SJCRH30 (cell line): Measurements from ENCODE around the gene DNAI2. TPM values are rescaled to one million over a fixed set of nuclear protein-coding genes. Genes with fewer than 3 reads are reported as not detected.
A peak's percentile ranks its signal among the peaks of the same experiment; 100 is the strongest.

ENCODE experiments used
- DNase-seq, 2 experiments: peaks; one replicate each; pipeline ENCODE4 v3.0.0-alpha.2; 2015 to 2020
- H3K27ac ChIP-seq: fragments of 250-450 bp; sonication (Bioruptor Pico); 2 replicates; pipeline ENCODE4 v1.5.1; 2020; ENCODE audit warnings: mild to moderate bottlenecking, moderate library complexity
- H3K27me3 ChIP-seq: fragments of 250-450 bp; sonication (Bioruptor Pico); 2 replicates; pipeline ENCODE4 v1.5.1; 2020; ENCODE audit warnings: mild to moderate bottlenecking, moderate library complexity
- H3K36me3 ChIP-seq: fragments of 250-450 bp; sonication (Bioruptor Pico); 2 replicates; pipeline ENCODE4 v1.5.1; 2020; ENCODE audit warnings: mild to moderate bottlenecking, moderate library complexity
- H3K4me1 ChIP-seq: fragments of 250-450 bp; sonication (Bioruptor Pico); 2 replicates; pipeline ENCODE4 v1.5.1; 2020; ENCODE audit warnings: mild to moderate bottlenecking, moderate library complexity
- H3K4me3 ChIP-seq: fragments of 250-450 bp; sonication (Bioruptor Pico); 2 replicates; pipeline ENCODE4 v1.5.1; 2020; ENCODE audit warnings: mild to moderate bottlenecking, moderate library complexity
- H3K9me3 ChIP-seq: fragments of 250-450 bp; sonication (Bioruptor Pico); replicated peaks from 2 replicates; pipeline ENCODE4 v1.5.1; 2020; ENCODE audit warnings: mild to moderate bottlenecking, moderate library complexity
- total RNA-seq: library from RNA; depleted of rRNA; stranded (reverse); fragments of >200 nt; shearing (Covaris generic); gene quantifications from 2 replicates; pipeline ENCODE4 v1.2.3, GENCODE V29; 2014; rRNA removed

DNAI2 gene, protein sequence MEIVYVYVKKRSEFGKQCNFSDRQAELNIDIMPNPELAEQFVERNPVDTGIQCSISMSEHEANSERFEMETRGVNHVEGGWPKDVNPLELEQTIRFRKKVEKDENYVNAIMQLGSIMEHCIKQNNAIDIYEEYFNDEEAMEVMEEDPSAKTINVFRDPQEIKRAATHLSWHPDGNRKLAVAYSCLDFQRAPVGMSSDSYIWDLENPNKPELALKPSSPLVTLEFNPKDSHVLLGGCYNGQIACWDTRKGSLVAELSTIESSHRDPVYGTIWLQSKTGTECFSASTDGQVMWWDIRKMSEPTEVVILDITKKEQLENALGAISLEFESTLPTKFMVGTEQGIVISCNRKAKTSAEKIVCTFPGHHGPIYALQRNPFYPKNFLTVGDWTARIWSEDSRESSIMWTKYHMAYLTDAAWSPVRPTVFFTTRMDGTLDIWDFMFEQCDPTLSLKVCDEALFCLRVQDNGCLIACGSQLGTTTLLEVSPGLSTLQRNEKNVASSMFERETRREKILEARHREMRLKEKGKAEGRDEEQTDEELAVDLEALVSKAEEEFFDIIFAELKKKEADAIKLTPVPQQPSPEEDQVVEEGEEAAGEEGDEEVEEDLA
- not detected in 2 replicates for total RNA-seq

DNA sequence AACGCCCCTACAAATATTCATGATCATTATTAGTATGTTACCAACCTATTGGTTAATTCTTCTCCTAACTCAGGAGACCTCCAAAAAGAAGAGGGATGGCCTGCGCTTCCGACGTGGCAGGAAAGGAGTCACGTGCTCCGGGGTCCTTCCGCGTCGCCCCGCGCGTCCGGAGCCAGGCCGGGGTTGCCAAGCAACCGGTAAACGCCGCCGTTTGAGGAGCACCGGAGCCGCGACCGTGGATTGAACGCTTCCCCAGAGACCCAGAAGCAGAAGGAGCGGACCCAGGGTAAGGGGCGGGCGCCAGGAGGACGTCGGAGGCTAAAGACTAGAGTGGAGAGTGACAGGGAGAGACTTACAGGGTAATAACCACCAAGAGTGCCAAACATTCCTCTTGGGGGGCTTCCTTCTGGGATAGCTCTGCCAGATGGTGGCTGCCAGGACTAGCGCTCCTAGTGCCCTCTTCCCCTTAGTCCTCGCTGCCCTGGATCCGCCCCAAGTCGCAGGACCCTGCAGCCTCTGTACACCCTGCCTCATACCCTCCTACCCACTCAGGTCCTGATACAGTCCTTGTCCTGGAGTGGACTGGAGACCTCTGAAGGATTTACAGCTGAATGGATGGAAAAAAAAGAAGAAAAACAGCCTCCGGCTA, at the start of gene DNAI2:
Gene DNAI2, plus strand, starts transcription at position 175 of the 649 bp plus-strand sequence. CDS start 7,584 bp downstream, outside the sequence.
- H3K4me1 ChIP-seq, result peaks cover 20% of the 10 kb centered on the region
- no peaks in the 10 kb centered on the region for H3K9me3 ChIP-seq
- peaks cover 25% of the 10 kb centered on the region for H3K27me3 ChIP-seq
- no peak for DNase-seq
- no peak within 1 kb of the TSS for H3K4me3 ChIP-seq
- no peak within 1 kb of the TSS for H3K27ac ChIP-seq
- no peaks in the 10 kb centered on the region for H3K36me3 ChIP-seq

DNA sequence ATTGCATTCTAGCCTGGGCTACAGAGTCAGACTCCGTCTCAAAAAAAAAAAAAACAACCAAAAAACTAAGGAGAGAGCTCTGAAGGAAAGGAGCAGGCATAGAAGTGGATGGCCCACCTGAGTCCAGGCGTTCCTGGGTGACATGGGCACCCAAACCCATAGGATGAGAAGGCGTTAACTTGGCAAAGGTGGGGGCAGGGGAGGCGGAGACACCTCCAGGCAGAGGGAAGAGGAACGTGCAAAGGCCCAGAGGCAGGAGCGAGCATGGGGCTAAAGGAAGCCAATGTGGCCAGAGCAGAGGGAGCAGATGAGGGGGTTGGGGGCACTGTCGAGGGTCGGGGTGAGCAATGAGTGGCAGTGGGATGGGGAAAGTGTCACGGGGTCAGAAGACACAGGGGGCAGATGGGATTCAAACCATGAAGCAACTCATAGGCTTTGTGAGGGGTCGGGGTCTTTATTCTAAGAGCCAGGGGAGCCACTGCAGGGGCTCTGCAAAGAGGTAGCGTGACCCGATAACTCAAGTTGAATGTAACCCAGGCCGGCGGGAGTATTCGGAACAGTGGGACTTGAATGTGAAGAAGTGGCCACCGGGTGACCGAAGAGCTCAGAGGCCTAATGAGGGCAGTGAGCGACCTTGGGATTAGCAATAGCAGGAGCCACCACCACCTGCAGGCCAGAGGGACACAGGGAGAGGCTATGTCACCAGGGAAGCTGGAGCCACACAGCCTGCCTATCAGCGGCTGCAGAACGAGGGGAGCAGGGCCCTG, 48.9 kb upstream of the DNAI2 start:
- Histone ChIP-seq H3K9me3 (no peaks in the 10 kb centered on the region), H3K4me3 (no peak overlapping the region), H3K36me3 (peaks cover 37% of the 10 kb centered on the region), H3K27me3 (no peaks in the 10 kb centered on the region), H3K27ac (no peak overlapping the region), H3K4me1 (no peaks in the 10 kb centered on the region)
- DNase-seq, result no peak

DNA sequence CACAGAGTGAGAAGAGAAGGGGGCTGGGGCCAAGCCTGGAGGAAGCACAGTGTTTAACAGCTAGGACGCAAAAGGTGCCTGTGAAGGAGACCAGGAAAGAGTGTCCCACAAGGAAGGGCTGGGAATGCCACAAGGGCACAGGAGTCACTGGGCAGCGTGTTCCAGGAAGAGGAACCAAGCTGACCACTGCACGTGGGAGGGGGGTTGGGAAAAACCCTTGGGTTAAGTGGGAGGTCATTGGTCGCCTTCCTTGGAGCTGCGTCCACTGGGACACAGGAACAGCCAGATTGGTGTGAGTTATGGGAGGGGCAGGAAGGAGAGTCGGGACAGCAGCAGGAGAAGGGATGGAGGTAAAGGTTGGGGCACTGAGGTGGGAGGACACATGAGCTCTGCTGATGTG, 47.8 kb upstream of the DNAI2 start:
- H3K27ac ChIP-seq, result no peak overlapping the region
- peaks cover 5% of the 10 kb centered on the region for H3K4me1 ChIP-seq
- H3K4me3 ChIP-seq, result no peak overlapping the region
- no peaks in the 10 kb centered on the region for H3K9me3 ChIP-seq
- peaks cover 44% of the 10 kb centered on the region for H3K36me3 ChIP-seq
- no peak for DNase-seq
- H3K27me3 ChIP-seq, result no peaks in the 10 kb centered on the region

DNA sequence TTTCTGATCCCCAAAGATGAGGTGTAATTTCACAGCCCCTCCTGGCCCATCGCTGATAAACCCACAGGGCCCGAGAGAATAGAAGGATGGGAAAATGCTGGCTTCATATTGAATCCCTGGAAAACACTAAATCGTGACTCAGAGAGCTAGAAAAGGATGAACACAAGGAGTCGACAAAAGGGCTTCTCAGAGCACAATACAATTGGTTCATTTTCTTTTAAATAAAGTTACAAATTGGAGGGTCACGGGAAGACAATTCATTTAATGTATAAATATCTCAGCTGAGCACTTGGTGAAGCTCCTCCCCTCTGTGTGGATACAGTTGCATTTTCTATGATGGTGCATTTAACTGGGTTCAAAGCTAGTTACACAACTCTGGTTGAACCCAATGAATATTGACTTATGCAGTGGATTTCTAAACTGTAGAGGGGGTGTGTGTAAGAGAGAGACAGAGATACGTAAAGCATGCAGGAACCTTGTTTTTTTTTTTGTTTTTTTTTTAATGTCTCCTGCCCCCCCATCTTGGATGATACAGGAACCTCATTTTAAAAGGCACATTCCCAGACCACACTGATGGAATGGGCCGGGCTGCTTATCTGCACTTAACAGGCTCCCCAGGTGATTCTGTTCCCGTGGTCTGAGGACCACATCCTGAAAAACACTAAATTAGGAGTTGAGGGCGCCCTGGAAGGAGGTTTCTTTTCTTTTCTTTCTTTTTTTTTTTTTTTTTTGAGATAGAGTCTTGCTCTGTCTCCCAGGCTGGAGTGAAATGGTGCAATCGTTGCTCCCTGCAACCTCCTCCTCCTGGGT, 46.6 kb upstream of the DNAI2 start:
- Histone ChIP-seq H3K4me1 (peaks cover 14% of the 10 kb centered on the region), H3K9me3 (no peaks in the 10 kb centered on the region), H3K4me3 (no peak overlapping the region), H3K27me3 (no peaks in the 10 kb centered on the region), H3K36me3 (peaks cover 40% of the 10 kb centered on the region), H3K27ac (no peak overlapping the region)
- DNase-seq, result no peak

DNA sequence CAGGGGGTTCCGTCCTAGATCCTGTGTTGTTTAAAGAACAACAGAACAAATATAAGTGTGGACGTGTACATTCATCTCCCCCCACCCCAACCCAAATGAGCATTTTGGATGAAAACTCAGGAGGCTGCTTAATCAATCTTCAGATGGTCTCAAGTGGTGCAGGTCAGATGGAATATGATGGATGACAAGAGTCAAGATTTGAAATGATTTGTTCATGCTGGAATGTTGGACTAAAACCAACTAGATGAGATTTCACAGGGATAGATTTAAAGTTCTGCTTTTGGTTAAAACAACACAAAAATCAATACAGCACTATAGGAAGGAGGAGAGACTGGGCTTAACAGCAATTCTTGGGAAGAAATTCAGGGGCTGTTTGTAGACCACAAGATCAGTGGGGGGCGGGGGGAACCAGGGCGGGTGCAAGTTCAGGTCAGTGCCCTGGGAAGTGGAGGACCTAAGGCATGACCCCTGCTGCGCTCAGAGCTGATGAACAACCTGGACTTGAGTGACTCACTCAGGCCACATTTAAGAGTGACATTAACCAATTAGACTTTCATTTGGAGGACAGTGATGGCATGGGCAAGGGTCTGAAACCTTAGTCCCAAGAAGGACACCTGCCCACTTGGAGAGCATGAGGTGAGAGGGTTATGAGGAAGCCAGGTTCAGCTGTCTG, 45.6 kb upstream of the DNAI2 start:
- Histone ChIP-seq H3K9me3 (no peaks in the 10 kb centered on the region), H3K27me3 (no peaks in the 10 kb centered on the region), H3K36me3 (peaks cover 32% of the 10 kb centered on the region), H3K4me1 (peaks cover 22% of the 10 kb centered on the region), H3K4me3 (no peak overlapping the region), H3K27ac (no peak overlapping the region)
- DNase-seq, result no peak

DNA sequence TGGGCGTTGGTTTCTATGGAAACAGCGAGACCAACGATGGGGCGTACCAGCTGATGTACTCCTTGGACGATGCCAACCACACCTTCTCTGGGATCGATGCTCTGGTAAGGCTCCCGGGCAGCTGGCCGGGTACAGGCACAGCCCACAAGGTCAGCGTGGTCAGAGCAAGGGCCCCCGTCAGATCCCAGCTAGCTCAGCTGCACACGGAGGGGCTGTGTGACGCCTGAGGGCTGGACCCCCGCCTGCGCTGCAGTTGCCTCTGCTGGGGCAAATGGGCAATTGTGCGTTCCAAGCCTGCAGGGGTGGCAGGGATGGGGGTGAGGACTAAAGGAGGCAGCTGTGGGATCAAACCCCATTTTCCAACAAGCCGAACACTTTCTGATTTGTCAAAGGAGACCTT, 43.1 kb upstream of the DNAI2 start:
- H3K27ac ChIP-seq, result no peak overlapping the region
- H3K4me3 ChIP-seq, result no peak overlapping the region
- H3K27me3 ChIP-seq, result no peaks in the 10 kb centered on the region
- no peaks in the 10 kb centered on the region for H3K9me3 ChIP-seq
- H3K36me3 ChIP-seq, result peaks cover 21% of the 10 kb centered on the region
- H3K4me1 ChIP-seq, result peaks cover 22% of the 10 kb centered on the region
- no peak for DNase-seq

DNA sequence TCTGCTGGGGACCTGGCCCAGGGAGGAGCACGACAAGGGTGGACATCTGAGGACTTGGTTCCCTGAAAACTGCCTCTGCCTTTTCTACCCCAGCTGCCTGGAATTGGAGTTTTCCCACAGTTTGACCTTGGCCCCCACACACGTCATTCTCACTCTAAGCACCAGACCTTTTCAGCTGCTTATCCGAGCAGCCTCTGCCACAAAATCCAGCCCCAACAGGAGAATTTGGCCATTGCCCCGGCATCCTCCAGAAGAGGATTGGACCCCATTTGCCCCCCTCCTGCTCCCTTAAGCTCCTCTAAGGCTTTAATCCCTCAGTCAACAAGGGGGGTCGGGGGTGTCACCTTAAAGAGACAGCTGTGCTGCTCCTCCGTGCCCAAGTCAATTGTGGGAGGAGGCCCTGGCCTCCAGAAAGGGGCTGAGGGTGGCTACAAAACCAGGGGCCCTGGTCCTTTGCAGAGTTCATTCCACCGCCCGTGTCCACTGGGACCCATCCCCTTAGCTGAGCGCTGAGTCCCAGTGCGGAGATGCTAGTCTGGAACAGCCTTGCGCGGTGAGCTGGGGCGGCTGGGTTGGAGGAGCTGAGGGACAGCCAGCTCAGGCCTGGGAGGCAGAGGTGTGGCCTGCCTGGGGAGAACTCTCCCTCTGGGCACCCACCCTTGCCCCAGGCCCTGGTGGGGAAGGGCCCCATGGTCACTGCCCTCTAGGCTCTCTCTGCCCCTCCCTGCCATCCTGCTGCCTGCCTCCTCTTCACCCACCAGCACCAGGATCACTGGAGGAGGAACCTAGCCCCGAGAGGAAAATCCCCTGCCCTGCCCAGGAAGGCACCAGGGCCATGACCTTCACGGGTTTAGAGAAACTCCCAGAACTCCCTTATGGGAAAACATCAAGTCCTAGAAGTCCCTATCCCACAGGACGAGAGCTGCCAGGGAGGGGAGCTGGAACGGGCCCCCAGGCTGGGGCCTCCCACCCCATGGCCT, 41.8 kb upstream of the DNAI2 start:
- no peak overlapping the region for H3K27ac ChIP-seq
- peak; percentile 99 for DNase-seq
- H3K27me3 ChIP-seq, result no peaks in the 10 kb centered on the region
- H3K4me3 ChIP-seq, result no peak overlapping the region
- H3K36me3 ChIP-seq, result peaks cover 23% of the 10 kb centered on the region
- H3K9me3 ChIP-seq, result no peaks in the 10 kb centered on the region
- H3K4me1 ChIP-seq, result peaks cover 22% of the 10 kb centered on the region

DNA sequence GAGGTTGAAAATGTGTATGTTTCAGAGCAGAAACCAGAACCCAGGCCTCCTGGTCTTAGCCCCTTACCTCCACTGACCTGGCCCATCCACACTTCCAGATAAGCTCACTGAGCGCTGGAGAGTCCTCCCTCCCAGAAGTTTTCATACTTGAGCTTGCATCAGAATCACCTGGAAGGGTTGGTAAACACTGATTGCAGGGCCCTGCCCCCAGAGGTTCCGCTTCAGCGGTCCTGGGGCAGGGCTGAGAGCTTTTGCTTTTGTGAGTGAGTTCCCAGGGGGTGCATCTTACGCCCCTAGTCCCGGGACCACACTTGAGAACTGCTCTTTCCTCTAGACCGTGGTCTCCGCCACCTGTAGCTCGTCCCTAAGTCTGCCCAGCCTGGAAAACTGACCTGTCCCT, 40.1 kb upstream of the DNAI2 start:
- H3K4me3 ChIP-seq, result no peak overlapping the region
- H3K36me3 ChIP-seq, result peaks cover 33% of the 10 kb centered on the region
- no peaks in the 10 kb centered on the region for H3K27me3 ChIP-seq
- H3K4me1 ChIP-seq, result peaks cover 22% of the 10 kb centered on the region
- H3K9me3 ChIP-seq, result no peaks in the 10 kb centered on the region
- H3K27ac ChIP-seq, result no peak overlapping the region
- no peak for DNase-seq

DNA sequence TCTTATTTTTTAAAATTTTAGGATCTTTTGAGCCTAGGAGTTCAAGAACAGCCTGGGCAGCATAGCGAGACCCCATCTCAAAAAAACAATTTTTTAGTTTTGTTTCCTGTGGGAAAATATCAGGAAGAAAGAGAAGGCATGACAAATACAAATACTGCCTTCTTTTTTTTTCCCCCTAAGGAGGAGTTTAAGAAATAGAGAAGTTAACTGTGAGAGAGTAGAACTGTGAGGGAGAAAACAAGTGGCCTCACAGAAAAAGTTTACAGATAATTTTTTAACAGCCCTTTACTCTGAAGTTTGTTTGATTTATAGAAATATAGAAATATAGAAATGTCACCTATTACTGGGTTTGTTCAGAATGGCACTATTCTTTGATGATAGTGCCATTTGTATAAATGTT, 39.5 kb upstream of the DNAI2 start:
- H3K4me3 ChIP-seq, result no peak overlapping the region
- peaks cover 30% of the 10 kb centered on the region for H3K36me3 ChIP-seq
- no peaks in the 10 kb centered on the region for H3K9me3 ChIP-seq
- H3K27ac ChIP-seq, result no peak overlapping the region
- no peaks in the 10 kb centered on the region for H3K27me3 ChIP-seq
- H3K4me1 ChIP-seq, result peaks cover 22% of the 10 kb centered on the region
- no peak for DNase-seq

DNA sequence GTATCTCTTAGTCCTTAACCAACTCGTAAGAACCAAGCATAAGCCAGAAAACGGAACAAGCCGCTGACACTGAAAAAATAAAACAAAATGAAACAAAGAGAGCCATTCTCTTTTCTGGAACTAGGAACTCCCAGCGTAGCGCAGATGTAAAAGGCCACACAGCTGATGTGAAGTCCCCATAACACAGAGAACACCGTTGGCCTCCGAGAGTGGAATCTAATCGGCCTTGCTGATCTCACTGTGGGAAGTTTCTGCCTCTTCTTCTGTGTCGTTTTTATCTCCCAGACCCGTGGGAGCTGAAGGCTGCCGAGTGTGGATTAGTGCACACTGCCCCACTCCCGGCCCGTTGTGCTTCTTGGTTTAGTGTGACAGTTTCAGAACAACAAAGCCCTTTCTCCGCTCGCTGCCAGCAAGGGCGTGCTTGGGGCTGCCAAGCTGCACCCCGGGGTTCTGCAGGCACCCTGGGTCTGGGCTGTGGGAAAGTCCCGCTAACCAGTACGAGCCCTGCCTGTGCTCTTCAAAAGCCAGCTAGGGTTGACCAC, 38.9 kb upstream of the DNAI2 start:
- H3K9me3 ChIP-seq, result no peaks in the 10 kb centered on the region
- H3K27me3 ChIP-seq, result no peaks in the 10 kb centered on the region
- peaks cover 22% of the 10 kb centered on the region for H3K4me1 ChIP-seq
- DNase-seq, result no peak
- H3K36me3 ChIP-seq, result peaks cover 34% of the 10 kb centered on the region
- no peak overlapping the region for H3K27ac ChIP-seq
- no peak overlapping the region for H3K4me3 ChIP-seq

DNA sequence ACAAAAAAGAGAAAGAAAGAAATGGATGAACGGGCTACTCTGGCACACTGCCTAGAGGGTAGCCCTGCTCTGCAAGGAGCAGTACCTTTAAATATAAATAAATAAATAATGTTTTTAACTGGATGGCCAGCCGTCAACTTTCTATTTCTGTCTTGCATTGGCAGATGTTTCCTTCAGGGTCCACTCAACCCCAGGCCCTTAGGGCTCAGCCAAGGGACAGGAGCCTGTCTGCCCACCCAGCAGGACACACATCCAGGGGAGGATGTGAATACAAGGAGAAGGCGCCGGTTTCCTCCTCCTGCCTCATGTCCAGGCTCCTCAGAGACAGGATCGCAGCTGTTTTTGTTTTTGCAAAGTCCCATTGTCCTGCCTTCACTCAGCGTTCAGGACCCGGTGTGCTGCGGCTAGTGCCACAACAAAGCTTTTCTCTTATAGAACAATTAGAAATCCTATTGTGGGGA, 38.1 kb upstream of the DNAI2 start:
- Histone ChIP-seq H3K9me3 (no peaks in the 10 kb centered on the region), H3K27ac (no peak overlapping the region), H3K4me1 (peaks cover 20% of the 10 kb centered on the region), H3K4me3 (no peak overlapping the region), H3K36me3 (peaks cover 31% of the 10 kb centered on the region), H3K27me3 (no peaks in the 10 kb centered on the region)
- DNase-seq, result peak in 1 of 2 experiments; percentile 45

DNA sequence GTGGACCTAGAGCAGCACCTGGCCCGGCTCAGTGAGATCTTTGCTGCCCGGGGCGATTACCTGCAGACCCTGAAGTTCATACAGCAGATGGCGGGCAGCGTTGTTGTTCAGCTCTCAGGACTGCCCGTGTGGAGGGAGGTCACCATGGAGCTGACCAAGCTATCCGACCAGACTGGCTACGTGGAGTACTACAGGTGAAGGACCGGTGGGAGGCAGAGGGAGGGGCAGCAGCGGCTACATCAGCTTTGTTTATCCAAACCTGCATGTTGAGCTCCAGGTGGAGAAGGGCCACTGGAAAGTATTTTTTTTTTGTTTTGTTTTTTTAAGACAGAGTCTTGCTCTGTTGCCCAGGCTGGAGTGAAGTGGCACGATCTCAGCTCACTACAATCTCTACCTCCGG, 36.7 kb upstream of the DNAI2 start:
- Histone ChIP-seq H3K36me3 (peaks cover 33% of the 10 kb centered on the region; the same call in 1 of the 2 replicates), H3K4me3 (no peak overlapping the region), H3K4me1 (peaks cover 9% of the 10 kb centered on the region), H3K27ac (no peak overlapping the region), H3K9me3 (no peaks in the 10 kb centered on the region), H3K27me3 (no peaks in the 10 kb centered on the region)
- no peak for DNase-seq
